NCI-H2171 (cell line): ENCODE measurements around the gene WDR59.
"Not testable (repeated sequence)": the region's sequence is repeated elsewhere in the genome, so short reads cannot be mapped to it uniquely, and the experiment has no call there.

Experiments used
- DNase-seq: peaks from one replicate; lab custom pipeline; 2025; lab: John Stamatoyannopoulos, UW

Gene WDR59

GRCh38 chr16:74973304-74973703 lies 11.6 kb downstream of the WDR59 start:
- DNase-seq, result no peak

- no peak for DNase-seq
These were observed 30.2 kb downstream of the WDR59 start for GRCh38 chr16:74954763-74955162.

- DNase-seq, result no peak
These were observed 33.2 kb downstream of the WDR59 start for GRCh38 chr16:74951681-74952080.

- no peak for DNase-seq
These were observed 33.7 kb downstream of the WDR59 start for GRCh38 chr16:74951206-74951605.

- no peak for DNase-seq
These were observed 34.4 kb downstream of the WDR59 start for GRCh38 chr16:74950511-74950910.

- no peak for DNase-seq
These were observed 35.6 kb downstream of the WDR59 start for GRCh38 chr16:74949309-74949708.

GRCh38 chr16:74944466-74944865 lies 40.5 kb downstream of the WDR59 start:
- DNase-seq, result no peak

- peak; percentile 39 for DNase-seq
These were observed 41.7 kb downstream of the WDR59 start for GRCh38 chr16:74942977-74943918.

- no peak for DNase-seq
These were observed 42.4 kb downstream of the WDR59 start for GRCh38 chr16:74942566-74942965.

- no peak for DNase-seq
These were observed 45.2 kb downstream of the WDR59 start for GRCh38 chr16:74939688-74940087.

- no peak for DNase-seq
These were observed 47.9 kb downstream of the WDR59 start for GRCh38 chr16:74936902-74937560.

GRCh38 chr16:74931445-74931844 lies 53.5 kb downstream of the WDR59 start:
- DNase-seq, result no peak

GRCh38 chr16:74929636-74930035 lies 55.3 kb downstream of the WDR59 start:
- no peak for DNase-seq

- DNase-seq, result no peak
These were observed 58.1 kb downstream of the WDR59 start for GRCh38 chr16:74926805-74927204.

GRCh38 chr16:74923766-74924460 lies 61.0 kb downstream of the WDR59 start:
- no peak for DNase-seq

- DNase-seq, result no peak
These were observed 62.5 kb downstream of the WDR59 start for GRCh38 chr16:74922150-74923138.

- no peak for DNase-seq
These were observed 63.9 kb downstream of the WDR59 start for GRCh38 chr16:74921051-74921450.

GRCh38 chr16:74909665-74910064 lies 75.3 kb downstream of the WDR59 start:
- DNase-seq, result no peak

- DNase-seq, result not testable (repeated sequence)
These were observed 76.2 kb downstream of the WDR59 start for GRCh38 chr16:74908759-74909158.

GRCh38 chr16:74903901-74904678 lies 80.8 kb downstream of the WDR59 start:
- DNase-seq, result no peak

GRCh38 chr16:74903120-74903519 lies 81.8 kb downstream of the WDR59 start:
- no peak for DNase-seq
